ENCODE data around the gene CTRL.
"Not testable (repeated sequence)": the region's sequence is repeated elsewhere in the genome, so short reads cannot be mapped to it uniquely, and the experiment has no call there.

CTRL gene

DNA sequence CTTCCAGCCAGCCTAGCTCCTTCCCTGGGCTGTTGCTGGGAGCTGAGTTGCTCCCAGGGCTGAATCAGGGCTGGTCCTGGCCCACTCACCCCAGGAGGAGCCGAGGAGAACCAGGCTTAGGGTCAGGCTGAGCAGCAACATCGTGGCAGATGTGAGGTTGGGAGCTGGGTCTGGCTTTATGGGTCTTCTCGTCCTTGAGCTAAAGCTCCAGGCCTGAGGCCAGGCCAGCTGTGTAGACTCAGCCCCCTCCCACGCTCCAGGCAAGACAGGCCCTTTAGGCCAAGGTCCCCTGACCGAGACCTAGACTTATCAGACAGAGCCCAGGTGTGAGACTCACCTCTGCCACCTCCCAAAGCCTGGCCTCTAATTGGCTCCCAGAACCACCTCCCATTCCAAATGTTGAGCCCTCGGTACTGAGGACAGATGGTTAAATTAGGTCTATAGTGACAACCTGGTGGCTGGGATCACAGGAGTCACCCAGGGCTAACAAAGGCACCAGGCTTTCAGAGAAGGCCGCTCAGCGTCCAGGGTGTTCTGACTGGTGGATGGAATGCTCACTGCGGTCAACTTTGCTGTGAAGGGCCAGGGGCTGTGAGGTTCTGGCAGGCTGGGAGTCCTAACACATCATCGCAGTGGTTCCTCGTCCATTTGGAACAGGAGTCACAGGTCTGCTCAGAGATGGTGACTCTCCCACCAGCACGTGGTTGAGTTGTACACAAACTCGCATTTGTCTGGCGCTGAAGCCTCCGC, at the start of gene CTRL:
Gene CTRL (minus strand): TSS at position 151 of the 750 bp plus-strand sequence. CDS start 10 bp downstream, at position 141.
- no peak for DNase-seq

DNA sequence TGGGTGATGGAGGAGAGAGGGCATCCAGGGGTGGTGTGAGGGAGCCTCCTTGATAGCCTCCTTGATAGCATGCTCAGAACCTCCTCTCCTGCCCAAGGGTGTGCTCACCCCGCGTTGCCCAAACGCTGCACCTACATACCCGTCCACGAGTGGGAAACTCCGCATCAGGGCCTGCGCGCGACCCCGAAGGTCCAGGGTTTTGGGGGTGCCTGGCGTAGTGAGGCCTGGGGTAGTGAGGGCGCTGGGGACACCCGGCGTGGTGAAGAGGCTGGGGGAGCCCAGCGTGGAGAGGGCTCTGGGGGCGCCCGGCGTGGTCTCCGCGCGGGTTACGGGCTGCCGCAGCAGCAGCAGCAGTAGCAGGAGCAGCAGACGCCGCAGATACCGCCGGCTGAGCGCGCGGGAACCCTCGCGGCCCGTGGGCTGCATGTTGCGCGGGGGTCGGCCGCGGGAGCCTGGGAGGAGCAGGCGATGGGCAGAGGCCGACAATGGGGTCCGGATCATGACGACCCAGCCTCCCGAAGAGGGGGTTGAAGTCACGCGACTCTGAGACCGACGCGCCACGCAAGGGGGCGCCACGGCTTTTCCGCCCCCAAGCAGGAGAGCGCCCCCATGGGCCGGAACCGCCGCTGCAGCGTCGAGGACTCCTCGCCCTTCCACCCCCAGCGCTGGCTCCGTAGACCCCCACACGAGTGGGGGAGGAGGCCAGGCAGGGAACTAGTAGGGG, 48.5 kb upstream of the CTRL start, which contains the start of gene DPEP3:
Gene DPEP3 (minus strand): TSS at position 545 of the 724 bp plus-strand sequence. CDS start 119 bp downstream, at position 426.
- DNase-seq, result no peak

DNA sequence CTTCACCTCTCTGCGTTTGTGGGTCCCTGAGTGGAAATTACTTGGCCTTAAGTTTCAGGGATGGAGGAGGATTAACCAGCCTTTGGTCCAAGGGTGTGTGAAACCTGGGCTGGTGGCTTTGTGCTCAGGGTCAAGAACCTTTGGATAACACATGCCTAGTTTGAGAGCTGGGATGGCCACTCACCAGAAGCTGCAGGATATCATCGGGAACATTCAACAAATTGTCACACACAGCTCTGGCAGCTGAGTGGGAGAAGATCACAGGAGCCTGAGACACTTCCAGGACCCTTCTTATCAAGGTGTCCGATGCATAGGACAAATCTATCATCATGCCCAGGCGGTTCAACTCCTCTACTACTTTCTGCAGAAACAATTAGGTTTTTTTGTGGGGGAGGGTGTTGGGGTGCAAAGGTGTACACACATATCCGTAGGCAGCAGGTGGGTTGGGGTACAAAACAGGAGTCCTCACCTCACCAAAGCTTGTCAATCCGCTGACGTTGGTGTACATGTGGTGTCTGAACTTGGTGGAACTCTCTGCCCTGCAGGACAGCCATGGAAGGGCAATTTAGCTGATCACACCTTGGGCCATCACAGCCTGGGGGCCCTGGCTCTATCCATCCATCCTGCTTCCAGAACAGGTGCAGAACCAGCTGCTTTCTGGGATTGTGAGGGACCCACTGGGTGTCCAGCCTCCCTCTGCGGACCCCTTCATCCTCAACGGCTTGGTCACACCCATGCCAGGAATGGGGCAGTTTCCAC, 46.0 kb upstream of the CTRL start:
- DNase-seq, result no peak

DNA sequence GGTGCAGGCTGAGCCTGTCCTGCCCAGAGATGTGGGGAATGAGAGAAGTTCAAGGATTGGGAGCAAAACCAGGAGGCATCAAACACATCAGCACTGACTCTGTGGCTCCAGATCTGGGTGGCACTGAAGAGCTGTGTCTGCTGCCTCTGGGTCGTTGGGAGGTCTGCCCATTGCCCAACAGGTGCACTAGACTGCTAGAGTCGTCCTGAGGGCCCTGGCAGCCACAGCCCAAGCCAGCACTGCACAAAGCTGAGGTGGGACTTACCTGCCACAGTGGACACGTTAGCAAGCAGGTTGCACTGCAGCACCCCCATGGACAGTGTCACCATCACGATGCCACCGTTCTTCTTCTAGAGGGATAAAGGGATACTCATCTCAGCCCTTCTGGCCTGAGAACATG, 45.3 kb upstream of the CTRL start:
- no peak for DNase-seq

DNA sequence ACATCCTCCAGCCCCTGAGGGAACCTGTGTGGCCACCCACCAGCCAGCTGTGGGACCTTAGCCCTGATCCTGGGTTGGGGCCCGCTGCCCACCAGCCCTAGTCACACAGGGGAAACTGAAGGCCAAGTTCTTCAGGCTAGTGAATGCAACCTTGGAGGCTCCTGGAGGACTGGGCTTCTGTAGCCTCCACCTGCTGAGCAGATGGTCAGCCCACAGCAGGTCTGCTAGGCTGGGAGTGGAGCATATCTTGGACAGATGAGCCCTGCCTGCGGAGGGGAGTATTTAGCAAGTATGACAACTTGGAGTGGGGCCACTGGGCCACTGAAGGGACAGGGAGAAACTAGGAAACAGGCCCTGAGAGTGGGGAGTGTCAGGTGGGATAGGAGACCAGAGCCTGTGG, 44.5 kb upstream of the CTRL start:
- no peak for DNase-seq

DNA sequence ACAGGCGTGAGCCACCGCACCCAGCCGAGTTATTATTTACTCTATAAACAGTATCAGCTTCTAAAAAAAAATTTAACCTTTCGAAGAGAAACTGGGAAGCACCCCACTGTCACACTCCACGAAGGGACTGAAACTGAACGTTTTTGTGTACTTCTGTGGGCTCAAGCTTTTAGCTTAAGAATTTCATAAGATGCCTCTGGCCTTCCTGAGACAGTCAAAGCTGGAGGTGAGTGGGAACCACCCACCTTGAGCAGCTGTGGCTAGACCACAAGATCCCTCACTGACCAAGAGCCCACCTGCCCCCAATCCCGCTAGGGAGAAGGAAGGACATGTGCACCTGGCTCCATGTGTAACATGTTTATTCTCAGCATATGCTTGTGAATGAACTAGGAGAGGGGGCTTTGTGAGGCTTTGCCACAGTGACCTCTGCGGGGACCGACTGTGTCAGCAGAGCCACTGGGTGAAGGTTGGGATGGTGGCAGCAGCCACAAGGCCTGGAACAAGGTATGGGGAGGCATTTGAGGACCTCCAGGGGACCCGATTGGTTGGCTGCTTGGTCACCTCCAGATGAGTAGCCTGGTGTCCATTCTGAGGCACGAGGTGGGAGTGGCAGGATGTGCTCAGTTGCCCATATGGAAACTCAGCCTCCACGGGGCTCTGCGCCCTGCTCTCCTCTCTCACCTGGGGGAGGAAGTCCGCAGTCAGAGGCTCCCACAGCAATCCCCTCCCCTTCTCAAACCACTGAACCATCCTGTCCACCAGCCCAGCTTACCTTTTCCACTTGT, 43.9 kb upstream of the CTRL start:
- no peak for DNase-seq

DNA sequence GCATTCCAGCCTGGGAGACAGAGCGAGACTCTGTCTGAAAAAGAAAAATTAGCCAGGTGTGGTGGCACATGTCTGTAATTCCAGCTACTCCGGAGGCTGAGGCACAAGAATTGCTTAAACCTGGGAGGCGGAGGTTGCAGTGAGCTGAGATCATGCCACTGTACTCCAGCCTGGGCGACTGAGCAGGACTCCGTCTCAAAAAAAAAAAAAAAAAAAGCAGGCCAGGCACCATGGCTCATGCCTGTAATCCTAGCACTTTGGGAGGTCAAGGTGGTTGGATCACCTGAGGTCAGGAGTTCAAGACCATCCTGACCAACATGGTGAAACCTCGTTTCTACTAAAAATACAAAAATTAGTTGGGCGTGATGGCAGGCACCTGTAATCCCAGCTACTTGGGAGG, 40.6 kb upstream of the CTRL start:
- DNase-seq, result not testable (repeated sequence)

DNA sequence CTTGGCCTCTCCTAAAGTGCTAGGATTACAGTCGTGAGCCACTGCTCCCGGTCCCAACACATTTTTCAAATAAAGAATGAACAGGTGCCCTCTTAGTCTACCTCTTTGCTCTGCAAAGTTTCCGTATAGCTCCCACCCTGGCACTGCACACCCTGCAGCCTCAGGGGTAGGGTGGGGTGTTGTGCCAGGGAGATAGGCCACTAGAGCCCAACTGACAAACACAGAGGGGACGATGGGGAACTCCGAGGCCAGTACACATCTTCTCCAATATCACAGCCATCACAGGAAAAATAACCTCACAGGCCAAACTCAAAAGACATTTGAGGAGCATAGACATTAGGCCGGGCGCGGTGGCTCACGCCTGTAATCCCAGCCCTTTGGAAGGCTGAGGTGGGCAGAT, 39.4 kb upstream of the CTRL start:
- DNase-seq, result no peak

DNA sequence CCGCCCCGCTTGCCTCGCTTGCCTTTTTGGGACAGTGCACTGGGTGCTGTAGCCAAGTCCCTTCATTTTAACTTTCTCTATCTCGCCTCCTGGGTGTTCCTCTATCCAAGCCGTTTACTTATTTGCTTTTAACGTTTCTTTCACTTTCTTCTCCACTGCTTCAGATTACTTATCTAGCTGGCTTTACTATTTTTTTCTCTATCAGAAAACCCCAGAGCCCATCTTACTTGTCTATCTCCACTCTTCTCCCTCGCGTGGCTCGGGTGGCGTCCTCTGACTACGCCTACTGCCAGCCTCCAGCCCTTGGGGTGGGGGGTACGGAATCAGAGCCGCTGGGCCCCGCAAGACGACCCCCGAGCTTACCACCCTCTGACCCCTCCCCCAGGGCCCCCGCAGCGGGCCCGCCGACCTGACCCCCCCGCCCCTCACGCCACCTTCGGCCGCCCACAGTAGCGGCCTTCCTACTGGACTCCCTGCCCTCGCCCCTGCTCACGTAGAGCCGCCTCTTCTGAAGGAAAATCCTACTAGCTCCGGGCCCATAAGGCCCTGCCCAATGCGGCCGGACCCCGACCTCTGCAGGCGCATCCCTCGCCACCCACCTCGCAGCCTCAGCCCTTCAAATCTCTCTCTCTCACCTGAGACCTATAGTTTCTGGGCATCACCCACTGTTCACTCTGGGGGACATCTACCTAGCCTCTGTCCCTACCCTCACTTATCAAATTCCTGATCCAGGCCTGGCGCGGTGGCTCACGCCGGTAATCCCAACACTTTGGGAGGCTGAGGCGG, 37.8 kb upstream of the CTRL start:
- no peak for DNase-seq

DNA sequence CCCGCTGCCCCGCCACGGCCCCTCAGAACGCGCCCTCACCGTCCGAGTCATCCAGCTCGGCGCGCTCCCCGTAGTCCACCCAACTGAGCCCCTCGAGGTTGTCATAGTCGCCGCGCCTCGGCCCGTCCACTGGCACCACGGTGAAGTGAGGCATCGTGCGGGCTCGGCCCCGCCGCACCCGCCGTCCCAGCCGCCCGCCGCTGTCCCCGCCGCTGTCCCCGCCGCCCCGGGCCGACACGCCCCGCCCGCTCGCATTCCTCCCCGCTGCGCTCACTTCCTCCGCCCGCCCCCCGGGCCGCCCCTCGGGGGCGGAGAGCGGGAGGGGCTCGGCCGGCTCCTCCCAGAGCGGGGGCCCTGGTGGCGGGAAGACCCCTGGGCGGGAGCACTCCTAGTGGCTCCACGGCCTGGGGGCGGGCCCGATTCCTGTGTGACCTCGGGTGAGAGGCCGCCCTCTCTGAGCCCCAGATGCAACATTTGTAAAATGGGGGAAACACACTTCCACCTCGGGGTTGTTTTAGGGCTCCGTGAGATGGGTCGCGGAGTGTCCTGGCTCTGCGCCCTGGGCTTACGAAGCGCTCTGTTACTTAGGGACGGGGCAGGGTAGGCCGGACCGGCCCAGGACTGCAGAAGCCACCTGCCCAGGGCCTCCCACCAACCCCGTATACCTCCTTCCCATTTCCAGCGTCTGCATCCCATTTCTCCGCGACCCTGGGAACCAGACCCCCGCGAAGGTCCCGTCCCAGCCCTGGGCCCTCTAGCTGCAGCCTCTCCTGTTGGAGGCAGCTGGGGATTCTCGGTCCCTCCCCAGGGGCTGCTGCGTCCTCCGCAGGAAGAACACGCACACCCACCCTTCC, 37.0 kb upstream of the CTRL start, which contains the start of gene SLC12A4:
Gene SLC12A4 (minus strand): TSS at position 238 of the 854 bp plus-strand sequence. CDS start 84 bp downstream, at position 154.
- DNase-seq, result no peak

DNA sequence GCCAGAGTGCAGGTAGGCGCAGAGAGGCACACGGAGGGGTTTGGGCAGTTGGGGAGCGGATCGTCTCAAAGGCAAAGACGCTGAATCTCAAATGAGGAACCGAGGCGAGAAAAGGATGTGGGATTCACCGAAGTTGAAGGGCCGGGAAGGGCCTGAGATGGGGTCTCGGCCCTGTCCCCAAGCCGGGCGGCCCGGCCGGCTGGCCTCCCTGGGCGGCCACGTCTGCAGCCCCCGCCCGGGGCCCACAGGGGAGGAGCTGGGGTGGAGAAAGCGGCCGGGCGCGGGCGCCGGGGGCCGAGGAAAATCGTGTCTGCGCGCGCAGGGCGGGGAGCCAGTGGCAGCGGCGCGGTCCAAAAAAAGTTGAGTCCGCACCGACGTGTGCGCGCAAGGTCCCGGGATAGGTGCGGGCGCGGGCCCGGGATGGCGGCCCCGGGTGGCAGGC, 36.3 kb upstream of the CTRL start:
- DNase-seq, result no peak

DNA sequence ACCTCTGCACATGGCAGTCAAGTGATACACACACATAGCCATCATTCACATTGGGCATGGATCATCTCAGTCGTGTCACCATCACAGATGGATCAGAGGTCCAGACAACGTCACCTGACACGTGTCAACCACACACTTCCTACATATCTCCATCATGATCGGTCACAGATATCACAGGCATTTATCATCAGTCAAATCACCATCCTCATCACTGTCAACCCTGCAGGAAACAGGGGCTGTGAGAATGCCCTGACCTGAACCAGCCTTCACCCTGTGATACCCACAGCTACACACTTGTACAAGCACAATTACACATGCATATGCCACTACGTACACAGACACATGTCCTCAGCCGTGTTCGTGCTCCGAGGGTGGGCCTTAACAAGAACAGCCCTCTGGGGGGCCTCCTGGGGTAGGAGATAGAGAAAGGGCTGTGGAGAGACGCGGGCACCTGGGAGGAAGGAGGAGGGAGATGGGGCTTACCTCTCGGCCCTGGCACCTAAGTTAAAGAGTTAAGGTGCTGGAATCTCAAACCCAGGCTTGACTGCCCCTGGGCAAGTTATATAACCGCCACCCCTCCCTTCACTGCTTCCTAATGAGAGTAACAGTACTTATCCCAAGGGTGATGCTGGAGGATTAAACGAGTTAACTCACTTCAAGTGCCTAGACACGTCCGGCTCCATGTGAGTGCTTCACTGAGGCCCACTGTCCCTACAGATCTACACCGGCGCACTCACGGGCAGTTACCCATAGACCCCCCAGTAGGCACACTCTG, 35.7 kb upstream of the CTRL start:
- DNase-seq, result no peak

DNA sequence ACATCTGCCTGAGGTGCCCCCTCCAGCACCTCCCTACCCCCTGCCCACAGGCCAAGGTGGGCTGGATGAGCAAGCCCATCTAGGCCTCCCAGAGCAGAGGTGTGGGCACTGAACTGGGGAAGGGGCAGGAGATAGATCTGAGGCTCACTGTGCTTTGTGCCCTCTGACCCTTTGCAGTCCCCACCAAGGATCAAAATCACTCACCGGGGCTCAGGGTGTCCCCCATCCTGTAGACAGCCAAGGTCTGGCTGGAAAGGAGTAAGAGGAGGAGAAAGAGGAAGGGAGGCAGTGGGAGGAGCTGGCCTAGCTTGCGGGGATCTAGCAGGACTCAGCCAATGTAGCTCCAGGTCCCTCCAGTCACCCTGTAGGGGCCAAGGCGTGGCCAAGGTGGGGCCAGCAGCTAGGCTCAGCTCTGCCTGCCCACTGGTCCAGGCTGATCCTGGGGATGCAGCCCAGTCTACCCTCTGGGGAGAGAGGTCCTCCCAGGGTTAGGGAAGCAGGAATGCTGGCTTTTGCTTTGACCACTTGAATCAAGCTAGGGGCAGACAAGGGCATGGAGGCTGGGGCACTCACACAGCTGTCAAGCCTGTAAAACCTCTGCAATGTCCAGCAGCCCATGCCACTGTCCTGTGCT, 35.0 kb upstream of the CTRL start:
- no peak for DNase-seq

DNA sequence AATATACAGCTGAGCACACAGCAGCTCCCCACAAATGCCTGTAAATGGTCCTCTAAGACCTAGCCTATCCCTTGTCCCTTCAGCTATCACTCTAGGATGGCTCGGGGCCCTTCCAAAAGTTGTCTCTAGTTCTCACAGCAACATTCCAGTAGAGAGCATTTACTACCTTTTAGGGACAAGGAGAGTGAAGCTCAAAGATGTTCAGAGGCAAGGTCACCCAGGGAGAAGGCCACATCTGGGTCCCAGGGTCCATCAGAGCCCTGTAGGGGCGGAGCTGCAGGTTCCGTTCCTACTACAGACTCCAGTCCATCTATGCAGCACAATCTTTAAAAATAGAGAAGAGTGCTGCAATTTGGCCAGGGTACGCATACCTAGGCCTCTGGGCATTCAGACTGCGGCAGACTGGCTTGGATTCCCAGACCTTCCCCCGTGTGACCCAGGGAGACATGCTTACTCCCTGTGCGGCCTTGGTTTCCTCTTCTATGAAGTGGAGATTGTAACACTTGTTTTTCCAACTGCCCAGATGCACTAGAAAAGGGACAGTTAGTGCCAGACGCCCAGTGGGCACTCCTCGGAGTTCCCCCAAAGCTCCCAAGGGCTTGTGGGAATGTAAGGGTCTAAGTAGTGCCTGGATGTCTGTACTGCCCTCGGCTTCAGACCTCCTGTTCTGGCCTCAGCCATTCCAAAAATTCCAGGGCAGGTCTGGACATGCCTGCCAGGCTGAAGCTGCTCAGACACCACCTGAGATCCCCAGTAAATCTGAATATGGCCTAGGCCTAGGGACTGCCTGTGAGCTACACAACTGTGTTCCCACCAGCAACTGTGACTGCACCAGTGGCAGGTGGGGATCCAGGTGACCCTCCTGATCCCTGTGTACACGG, 34.2 kb upstream of the CTRL start:
- no peak for DNase-seq

DNA sequence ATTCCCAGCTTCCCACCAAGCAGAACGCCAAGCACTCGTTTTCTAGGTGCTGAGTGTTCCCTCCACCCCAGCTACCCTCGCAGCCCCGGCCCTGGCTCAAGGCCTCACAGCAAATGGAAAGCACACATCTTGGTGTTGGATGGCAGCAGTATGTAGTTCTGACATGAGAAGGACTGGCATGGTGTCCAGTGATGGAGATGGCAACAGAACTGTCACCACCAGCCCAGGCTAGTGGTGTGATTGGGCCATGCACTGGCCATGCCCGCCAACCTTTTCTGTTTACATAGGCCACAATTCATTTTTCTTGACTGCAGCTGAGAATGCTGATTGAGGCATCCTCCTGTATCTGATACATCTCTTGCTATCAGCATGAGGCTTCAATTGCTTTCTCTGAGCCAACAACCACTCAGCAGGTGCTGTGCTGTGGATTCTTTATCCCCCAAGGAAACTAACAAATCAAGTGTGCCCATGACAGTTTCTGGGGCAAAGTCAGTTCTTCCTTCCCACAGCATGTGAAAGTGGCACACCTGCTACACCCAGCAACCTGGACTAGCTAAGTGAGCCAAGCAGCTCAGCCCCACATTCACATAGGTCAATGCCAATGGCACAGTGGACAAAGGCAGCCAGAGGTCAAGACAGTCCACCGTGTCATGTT, 32.9 kb upstream of the CTRL start:
- DNase-seq, result no peak

DNA sequence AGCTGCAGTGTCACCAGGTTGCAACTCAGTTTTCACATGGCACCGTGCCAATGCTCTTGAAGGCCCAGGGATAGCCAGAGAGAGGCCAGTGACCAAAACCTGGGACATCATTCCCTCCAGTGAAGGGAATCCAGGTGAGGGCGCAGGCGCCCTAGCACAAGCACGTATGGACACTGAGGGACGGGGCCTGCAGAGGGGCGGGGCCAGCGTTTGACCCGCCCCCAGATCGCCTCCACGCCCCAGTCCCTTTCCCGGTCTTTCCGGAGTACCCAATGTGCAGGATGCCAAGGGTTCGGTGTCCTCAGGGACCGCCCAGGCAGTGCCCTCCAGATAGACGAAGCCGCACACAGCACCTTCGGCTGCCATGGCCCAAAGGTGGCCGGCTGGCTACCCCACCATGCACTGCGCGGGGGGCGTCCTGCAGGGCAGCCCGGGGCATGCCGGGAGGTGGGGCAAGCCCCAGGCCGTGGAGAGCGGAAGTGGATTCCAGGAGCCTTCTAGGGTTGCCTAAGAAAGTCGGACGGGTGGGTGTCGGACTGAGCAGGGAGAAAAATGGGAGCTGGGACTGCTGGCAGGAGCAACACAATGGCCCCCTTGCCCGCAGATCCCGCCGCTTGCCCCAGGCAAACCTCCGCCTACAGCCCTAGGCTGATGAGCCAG, 32.1 kb upstream of the CTRL start:
- no peak for DNase-seq

DNA sequence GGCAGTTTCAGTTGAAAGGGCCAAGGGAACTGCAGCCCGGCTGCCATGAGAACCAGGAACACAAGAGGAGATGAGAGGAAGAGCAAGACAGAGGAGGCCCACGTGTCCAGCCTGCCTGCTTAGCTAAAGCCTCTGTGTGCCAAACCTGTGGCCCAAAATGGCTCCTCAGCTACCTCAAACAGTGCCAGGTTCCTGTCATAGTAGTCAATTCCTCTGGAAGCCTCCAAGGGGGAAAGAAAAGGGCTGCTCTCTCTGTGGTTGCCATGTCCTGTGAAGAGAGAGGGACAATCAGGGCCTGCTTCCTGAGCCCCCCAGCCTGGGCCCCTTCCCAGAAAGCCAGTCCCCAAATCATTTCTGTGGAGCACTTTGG, 31.6 kb upstream of the CTRL start:
- DNase-seq, result no peak
